Retina (tissue), 1 donor: ENCODE results near the gene CDK14.

ENCODE experiments used
- DNase-seq: peaks from one replicate; pipeline ENCODE4 v3.0.0-alpha.2; 2016

Gene CDK14

DNA sequence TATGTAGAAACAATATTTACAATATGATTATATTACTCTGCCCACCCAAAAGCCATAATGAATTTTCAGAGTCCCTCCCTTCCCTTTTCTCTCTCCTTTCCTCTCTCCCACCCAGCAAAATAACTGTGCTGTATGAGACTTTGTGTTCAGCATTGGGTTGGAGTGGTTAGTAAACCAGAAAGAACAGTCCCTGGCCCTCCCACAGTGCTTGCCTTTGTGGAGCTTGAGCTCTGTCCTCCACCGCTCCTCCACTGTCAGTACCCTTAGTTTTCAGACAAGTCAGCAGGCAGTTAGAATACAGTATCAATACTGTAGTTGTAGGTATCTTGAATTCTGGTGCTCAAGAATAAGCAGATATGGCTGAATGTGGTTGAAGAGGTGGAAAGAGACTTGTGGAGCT, 92.7 kb downstream of the CDK14 start:
- DNase-seq: no peak

DNA sequence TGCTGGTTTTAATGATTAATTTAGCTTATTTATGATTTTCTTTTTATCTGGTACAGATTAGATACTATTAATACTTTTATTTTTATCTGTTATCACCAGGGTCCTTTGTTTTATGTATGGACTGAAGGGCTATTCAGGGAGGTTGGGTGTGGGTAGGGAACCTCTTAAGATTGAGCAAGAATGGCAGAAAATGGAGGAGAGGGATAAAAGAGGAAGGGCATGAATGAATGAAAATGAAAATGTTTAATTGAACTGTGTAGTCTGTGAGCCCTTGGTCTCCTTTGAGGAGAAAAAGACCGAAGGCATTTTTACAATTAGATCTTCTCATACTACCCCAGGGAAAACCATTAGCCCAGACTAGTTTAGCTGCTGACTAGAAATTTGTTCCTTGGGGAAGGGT, 93.1 kb downstream of the CDK14 start:
- no peak for DNase-seq

DNA sequence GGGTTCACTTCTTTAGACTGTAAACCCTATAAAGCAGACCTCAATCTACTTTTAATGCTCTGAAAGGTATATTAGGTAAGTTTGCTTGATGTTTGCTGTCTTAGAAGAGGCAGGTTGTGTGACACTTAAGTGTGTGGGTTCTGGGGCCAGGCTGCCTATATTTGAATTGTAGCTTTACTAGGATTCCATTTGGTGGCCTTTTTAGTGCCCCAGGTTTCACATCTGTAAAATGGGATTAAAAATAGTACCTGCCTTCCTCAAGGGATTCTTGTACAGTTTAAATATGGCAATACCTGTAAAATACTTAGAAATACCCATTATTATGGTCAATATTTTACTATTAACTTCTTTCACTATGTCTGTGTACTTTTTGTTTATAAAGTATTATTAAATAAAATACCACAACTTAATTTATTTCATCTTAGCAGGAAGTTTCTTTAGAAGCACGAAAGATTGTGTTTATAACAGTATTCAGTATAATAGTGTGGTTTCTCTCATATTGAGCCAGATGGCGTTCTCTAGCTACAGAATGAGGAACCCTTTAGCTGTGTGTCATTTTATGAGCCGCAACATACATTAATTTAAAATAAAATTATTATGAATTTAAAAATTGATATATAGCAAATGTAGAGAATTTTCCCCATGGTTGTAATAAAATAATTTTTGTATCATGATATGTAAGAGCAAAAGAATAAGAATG, 94.2 kb downstream of the CDK14 start:
- DNase-seq: no peak

DNA sequence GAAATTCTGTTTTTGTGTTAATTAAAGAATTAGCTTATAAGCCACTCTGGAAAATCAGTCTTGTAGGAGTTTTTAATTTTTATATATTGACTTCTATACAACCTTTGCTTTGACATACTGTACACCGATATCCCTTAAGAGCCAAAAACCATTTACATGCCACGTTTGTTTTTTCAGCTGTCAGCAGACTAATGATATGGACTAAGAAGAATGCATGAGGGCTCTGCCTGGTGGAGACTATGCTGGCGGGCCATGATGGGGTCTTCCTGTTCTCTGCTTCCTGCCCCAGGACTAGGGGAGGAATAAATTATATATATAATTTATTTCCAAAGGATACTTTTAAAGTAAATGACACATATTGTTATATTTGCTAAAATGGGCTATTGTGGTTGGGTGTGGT, 96.3 kb downstream of the CDK14 start:
- no peak for DNase-seq

DNA sequence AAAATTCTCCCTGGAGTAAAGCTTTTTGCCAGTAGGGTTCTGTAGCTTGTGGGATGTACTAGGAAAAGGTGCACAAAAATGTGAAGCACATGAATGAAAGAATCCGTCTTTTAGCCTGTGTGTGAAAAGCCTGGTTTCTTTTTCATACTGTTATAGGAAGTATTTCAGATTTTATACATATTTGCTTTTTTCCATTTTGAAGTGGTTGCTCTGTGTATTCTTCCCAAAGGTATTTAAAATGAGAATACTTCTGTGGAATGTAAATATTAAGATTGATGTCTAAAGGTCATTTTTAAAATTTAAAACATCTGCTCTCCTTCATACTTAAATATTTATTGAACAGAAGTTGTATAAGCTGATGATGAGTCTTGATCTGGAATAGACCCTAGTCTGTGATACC, 96.8 kb downstream of the CDK14 start:
- DNase-seq: no peak

DNA sequence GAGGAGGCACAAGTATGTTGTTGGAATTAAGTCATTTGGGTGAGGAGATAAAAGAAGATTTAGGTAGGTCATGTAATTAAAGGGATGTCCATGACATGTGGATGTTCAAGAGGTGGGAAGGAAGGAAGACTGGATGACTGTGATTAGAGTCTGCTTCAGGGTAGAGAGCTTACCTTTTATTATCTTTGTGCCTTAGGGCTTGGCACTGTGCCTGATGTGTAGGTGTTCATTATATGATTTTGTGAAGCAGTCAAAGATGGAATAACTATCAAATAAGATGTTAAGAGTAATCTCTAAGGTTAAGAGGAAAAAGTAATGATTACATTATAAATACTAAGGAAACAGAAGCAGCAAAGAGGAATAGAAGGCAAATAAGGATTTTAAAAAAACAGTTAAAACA, 97.8 kb downstream of the CDK14 start:
- no peak for DNase-seq

DNA sequence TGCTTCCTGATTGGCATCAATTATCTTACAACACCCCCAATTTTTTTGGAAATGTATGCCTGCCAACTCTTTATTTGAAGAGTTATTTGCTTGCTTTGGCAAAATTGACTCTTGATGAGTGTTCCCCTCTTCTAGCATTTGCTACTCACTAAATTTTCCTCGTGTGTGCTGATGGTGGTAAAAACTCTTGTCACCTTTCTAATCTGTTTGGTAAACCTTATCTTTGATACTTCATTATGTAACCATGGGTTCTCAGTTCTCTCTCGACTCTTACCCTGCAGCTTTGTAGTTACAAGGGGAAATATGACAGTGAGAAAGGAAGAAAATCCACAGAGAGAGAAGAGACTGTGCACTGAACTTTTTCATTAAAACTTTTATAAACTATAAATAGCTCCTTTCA, 102.5 kb downstream of the CDK14 start:
- no peak for DNase-seq

DNA sequence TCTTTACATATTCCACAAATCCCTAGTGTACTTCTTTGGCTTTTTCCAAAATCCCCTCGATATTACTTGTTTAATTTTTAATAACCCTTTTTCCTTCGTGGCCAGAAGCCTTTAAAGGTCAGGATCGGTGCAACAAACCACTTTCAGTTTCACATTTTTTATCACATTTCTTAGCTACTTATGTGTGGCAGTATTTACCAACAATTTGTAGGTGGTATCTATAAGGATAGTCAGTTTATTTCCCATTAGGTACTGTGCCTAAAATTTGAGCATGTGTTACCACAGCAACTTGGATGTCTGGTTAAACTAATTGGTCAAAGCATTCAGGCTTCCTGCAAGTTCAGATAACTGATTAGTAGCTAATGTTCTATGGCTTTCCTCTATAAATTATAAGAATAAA, 104.9 kb downstream of the CDK14 start:
- DNase-seq: no peak

DNA sequence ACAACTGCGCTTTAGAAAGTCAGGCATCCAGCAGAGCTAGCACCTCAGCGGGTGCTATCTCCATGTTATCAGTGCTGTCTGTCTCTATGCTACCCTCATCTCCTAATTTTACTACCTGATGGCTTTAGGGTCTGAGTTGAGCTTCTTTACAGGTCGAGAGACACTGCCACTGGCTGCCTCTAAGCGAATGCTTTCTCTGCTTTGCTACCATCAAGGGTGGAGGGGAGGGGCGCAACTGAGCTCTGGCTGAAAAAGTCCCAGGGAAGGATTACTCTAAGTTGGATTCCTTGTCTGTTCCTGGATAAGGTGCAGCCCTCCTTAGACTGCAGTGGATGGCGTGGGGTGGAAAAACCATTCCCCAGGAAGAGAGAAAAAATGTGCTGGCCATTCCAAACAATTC, 105.7 kb downstream of the CDK14 start:
- no peak for DNase-seq

DNA sequence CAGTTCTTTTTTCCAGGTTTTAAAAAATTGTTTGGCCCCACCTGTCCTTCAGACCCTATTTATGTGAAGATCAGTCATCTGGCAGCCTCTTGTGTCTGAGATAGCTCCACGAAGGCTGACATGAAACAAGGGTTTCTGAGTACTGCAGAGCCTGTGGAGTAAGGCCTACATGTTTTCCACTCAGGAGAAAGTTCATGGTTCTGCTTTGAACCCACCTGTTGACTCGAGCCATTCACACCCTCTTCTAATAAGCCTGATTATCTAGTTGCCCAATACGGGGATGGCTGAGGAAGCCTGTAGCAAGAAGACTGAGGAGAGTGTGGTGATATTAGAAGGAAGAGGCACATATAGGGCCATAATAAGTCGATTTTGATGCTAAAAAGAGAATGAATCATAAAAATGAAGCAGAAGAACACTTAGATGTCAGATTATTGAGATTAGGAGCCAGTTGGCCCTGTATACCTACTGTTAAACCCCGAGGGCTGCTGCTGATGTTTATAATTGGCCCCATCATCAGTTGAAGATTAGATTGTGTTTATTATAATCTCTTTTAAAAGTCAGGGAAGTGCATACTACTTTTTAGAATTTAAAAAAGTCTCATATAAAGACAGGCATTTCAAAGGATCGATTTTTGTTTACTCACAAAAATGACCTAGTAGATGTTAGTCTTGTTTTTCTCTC, 109.4 kb downstream of the CDK14 start:
- DNase-seq: no peak

DNA sequence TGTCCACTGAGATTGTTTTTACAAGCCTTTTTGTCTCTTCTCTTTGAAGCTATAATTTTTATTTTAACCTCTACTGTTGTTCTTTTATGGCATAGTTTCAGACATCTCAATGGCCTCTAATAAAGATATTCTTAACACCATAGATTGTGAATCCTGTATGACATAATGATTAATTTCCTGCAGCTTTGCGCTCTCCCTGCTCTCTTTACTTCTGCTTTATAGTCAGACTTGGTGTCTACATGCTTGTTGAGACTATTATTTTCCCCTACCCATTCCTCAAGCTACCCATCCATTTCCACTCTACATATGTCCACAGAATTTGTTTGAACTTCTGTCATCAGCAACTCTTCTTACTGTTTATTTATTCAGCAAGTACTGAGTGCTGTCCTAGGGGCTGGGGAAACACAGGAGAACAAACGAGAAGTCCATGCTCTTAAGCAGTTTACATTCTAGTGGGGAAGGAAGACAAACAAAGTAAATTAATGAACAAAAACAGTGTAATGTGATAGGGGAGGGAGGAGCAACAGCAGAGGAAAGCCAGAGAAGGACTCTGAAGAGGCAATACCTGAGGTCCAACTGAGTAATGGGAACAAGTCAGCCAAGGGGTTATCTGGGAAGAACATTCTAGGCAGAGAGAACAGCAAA, 110.1 kb downstream of the CDK14 start:
- DNase-seq: no peak

DNA sequence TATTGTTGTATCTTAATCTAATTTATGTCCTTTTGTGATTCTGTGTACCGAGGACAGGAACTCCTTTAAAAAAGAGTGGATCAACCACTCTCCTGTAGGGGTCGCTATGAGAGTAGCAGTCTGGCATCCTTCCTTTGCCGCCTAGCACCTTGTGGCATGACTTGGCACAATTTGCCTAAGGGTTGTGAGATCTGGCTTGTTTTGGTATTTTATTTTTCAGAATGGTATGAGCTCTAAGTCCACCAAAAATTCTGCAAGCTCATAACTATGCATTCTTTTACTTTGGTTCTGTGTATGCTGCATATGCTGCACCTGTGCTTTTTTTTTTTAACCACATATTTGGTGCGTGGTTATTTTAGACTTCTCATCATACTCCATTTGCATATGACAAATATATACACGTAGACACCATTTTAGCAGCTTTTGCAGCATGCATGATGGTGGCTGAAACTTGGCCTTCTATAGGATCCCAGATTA, 112.8 kb downstream of the CDK14 start:
- peak; percentile 49 for DNase-seq

DNA sequence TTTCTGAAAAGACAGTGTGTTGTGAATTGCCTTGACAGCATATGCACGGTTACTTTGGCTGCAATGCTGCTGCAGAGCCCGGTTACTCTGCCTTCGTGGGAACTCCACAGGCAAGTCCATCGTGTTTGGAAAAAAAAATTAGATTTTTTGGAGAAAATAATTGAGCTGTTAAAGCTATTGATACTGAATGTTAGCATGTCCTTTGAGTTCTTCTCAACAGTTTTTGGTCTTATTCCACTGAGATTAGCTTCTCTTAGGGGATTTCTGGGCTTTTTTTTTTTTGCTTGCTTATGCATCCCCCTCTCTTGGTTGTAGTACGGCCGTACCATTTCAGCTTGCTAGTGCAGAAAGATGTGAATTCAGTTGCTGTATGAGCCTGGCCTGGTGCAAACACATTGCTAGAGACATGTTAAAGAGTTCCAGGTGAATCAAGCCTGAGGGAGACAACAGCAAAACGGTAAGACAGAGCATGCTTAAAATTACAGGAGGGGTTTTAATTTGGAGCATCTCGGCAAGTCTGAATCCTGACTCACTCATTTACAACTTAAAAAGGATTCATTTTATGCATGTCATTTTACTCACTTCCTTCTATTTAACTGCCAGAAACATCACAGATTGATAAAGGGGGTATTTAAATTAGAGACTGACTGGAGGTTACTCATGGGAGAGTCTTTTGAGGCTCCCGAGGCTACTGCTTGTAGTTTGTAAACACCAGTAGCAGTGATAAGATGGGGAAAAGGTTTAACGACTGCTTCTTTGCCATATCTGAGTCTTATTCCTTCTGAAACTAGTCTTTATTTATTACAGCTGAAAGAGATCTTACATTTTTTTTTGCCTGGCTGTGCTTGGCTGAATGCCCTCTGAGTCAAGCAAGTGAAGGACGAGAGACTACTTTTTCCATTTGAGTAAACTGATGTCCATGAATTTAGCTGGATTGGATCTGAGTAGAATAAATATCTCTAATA, 113.7 kb downstream of the CDK14 start:
- DNase-seq: peak; percentile 82

DNA sequence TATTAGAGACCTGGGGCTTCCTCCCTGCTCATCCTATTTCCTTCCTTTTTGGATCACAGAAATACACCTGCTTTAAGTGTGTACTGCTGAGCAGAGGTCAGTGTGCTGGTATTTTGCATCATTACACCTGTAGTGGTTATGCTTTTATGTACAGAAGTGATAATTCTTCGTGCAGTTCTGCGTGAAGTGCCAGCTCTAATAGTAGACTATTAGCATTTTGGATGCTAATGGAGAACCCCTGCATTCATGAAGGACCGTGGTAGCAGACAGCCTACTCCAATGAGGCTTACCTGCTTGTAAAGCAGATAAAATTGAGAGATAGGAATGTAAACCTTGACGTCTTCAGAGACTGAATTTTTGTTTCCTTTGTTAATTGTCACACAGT, 114.3 kb downstream of the CDK14 start:
- DNase-seq: no peak

DNA sequence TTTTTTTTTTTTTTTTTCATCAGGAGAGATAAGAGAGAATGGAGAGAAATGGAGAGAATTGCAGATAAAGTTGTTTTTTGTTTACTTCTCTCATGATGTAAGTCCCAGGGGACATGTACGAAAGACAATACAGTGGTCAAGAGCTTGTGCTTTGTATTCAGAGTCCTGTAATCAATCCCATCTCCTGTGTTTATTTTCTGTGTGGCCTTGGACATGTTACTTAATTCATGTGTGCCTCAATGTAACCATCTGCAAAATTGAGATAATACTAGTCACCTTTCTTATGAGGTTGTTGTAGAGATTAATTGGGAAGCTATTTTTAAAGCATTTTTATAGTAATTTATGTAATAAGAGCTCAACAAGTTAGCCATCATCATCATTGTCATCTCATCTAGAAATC, 117.5 kb downstream of the CDK14 start:
- DNase-seq: no peak

DNA sequence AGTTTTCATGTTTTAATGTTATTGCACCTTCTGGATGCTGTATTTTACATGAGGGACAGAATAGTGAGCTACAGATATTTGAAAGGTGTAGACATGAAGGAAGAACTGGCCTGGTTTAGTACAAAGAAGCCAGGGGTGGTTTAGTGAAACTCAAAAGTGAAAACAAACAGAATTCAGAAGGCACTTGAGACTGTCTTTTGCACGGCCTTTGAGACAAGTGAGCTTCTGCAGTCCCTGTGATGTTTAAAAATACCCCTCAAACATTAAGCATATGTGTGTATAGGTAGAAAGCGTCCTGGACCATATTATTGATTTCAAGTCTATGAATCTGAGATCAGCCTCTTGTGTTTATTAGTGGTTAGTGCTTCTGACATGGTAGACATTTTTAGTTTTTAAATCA, 118.9 kb downstream of the CDK14 start:
- no peak for DNase-seq

DNA sequence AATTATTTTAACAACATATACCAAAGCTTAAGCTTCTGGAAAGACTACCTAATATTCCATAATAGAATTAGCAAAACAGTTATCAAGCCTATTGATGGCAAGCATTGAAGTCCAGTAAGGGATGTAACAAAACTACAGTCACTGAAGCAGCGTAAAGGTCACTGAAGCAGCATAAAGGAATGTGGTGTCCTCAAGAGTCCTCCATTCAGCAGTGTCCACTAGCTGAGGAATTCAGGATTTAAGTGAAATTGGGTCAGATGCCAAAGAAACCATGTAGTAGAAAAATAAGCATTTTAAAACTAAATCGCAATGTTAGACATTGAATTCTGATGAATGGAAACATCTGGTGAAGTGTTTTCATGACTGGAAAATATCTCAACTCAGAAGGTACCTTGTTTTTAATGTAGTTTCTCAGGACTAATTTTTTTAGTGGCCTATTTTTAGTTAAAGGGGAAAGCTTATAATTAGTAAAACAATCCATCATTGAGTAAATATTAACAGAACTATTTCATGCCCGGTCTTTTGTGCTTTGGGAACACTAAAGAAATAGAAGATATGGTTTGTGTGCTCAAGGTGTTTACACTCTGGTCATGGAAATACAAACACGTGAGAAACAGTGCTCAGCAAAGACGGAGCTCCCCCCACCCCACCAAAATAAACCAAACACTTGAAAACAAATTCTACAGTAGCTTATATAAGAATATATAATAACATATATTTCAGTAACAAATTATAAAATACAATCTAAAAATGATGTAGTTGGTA, 121.4 kb downstream of the CDK14 start:
- DNase-seq: no peak

DNA sequence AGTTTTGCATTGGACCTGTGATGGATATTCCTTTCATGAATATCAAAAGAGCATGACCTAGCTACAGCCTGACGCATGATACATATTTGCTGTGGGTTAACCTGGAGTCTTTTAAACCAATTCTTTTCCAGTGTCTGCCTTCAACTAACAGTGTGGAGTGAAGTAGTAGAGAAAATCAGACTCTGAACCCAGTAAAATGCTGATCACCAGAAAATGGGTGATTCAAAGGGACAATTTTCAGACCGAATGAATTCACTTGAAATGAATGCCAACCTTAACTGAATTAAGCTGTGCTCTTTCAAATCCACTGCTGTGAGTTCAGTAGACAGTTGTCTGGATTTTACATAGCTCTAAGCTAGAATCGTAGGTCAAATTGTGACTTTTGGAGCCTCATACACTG, 123.0 kb downstream of the CDK14 start:
- no peak for DNase-seq

DNA sequence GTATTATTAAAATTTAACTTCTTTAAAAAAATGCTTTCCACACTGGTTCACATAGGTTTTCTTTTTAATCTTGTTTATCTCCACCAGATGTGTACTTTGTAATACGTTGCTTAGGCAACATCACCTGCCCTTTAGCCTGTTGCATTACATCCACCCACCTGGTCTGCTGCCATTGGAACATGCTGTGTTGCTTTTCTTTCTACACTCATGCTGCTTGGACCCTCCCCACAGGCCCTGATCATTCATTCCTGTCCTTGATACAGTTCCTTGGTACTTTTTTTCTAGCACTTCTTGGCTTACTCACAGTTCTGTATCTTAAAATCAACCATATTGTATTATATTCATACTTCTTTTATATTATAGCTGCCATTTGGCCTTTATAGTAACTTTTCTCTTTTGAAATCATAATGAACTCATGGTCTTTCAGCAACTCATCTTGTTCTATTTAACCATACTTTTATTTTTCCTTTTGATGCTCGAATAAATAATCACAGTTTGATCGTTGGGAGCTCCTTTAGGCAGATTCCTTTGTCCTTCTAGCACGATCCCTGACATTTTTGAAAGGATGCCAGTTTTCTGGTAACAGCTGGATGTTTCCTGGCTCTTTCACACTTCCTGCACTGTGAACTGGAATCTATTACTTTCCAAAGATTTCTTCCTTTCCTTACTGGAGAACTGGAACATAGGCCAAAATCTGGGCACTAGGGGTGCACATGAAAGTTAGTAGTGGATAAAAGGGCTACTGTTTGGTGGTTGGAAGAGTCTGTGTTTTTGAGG, 125.1 kb downstream of the CDK14 start:
- no peak for DNase-seq

DNA sequence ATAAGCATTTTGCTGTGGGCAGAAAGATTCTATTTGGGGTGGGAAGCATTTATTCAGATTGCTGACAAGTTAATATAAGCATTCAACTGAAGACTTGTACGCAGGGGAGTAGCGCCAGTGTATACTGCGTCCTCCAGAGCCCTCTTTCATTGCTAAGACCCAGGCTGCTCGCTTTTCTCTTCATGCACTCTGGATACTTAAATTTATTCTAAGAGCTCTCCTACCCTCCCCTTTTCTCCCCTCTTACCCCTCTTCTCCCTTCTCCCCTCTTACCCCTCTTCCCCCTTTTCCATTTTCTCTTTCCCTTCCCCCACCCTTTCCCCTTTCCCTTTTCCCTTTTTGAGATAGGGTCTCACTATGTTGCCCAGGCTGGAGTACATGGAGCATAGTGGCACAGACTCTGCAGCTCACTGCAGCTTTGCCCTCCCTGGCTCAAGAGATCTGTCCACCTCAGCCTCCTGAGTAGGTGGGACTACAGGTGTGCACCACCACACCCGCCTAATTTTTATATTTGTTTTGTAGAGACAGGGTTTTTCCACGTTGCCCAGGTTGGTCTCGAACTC, 125.8 kb downstream of the CDK14 start:
- no peak for DNase-seq

DNA sequence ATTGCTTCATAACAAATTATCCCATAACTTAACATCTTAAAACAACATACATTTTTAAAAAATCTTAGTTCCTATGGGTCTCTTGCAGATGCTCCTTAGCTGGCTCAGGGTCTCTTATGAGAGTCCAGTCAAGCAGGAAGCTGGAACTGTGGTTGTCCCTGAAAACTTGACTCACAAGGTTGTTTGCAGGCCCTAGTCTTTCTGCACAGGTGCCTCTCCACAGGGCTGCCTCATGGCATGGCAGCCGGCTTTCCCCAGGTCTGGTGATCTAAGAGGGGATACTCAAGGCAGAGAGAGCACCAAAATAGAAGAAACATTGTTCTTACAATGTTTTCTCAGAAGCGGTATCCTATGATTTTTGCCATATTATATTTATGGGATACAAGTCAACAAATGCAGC, 127.1 kb downstream of the CDK14 start:
- no peak for DNase-seq
